ENCODE results near the gene TMC2.

DNA sequence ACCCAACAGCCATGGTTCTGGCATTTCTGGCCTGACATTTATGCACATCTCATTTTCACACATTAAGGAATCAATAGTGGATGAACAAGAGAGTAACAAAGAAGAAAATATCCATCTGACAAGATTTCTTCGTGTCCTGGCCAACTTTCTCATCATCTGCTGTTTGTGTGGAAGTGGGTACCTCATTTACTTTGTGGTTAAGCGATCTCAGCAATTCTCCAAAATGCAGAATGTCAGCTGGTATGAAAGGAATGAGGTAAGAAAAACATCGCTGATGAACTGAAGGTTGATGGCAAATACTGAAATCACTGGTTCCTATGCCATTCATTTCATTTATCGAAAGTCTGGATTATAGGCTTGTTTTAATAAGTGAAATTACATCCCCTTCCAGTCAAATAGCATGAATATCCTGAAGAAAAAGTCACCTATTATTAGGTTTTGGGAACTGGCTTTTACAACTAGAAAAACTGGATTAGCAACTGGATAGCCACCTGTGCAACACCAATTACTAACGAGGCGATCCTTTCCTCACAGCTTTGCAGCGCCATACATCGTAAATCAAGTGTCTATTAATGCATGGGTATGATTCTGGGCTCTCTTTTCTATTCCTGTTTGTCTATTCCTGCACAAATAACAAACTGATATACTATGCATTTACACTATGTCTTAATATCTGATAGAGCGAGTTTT is 65.8 kb downstream of the TMC2 start:
- TF ChIP-seq, protein P1, sequence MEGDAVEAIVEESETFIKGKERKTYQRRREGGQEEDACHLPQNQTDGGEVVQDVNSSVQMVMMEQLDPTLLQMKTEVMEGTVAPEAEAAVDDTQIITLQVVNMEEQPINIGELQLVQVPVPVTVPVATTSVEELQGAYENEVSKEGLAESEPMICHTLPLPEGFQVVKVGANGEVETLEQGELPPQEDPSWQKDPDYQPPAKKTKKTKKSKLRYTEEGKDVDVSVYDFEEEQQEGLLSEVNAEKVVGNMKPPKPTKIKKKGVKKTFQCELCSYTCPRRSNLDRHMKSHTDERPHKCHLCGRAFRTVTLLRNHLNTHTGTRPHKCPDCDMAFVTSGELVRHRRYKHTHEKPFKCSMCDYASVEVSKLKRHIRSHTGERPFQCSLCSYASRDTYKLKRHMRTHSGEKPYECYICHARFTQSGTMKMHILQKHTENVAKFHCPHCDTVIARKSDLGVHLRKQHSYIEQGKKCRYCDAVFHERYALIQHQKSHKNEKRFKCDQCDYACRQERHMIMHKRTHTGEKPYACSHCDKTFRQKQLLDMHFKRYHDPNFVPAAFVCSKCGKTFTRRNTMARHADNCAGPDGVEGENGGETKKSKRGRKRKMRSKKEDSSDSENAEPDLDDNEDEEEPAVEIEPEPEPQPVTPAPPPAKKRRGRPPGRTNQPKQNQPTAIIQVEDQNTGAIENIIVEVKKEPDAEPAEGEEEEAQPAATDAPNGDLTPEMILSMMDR (IDR thresholded peaks at IDR 0.05): no peak
- no peak for TF ChIP-seq POLR2A (IDR thresholded peaks at IDR 0.05)

Data from Peyer's patch (tissue), 4 donors.